ENCODE results near the gene MAP7D3. TPM values are rescaled to one million over a fixed set of nuclear protein-coding genes. Genes with fewer than 3 reads are reported as not detected.

The MAP7D3 gene
- total RNA-seq, 1 donor from 2014 or later: 10.3 TPM

- H3K4me3 Mint-ChIP-seq: no peak overlapping the region
- H3K27me3 Mint-ChIP-seq: no peaks in the 10 kb centered on the region
Observed at GRCh38 chrX:136205882-136206380, 45.3 kb downstream of the MAP7D3 start.

GRCh38 chrX:136204571-136204970 lies 46.6 kb downstream of the MAP7D3 start:
- Mint-ChIP-seq H3K27me3 (no peaks in the 10 kb centered on the region), H3K4me3 (no peak overlapping the region), H3K36me3 (no peaks in the 10 kb centered on the region), H3K9me3 (peaks cover 4% of the 10 kb centered on the region), H3K4me1 (ENCODE audit: unreplicated experiment) (peaks cover 10% of the 10 kb centered on the region), H3K27ac (no peak overlapping the region)
- no peak for DNase-seq (ENCODE audit: extremely low spot score, unreplicated experiment)
- TF ChIP-seq CTCF (conservative IDR thresholded peaks at IDR 0.05): no peak

More at GRCh38 chrX:136205882-136206380, 45.3 kb downstream of the MAP7D3 start:
- H3K36me3 Mint-ChIP-seq: no peaks in the 10 kb centered on the region
- no peak overlapping the region for H3K27ac Mint-ChIP-seq
- TF ChIP-seq CTCF (conservative IDR thresholded peaks at IDR 0.05): no peak
- H3K4me1 Mint-ChIP-seq (ENCODE audit: unreplicated experiment): peaks cover 10% of the 10 kb centered on the region
- peaks cover 4% of the 10 kb centered on the region for H3K9me3 Mint-ChIP-seq
- no peak for DNase-seq (ENCODE audit: extremely low spot score, unreplicated experiment)

GRCh38 chrX:136203951-136204350 lies 47.2 kb downstream of the MAP7D3 start:
- Mint-ChIP-seq H3K9me3 (peaks cover 4% of the 10 kb centered on the region), H3K4me1 (ENCODE audit: unreplicated experiment) (peaks cover 10% of the 10 kb centered on the region), H3K27ac (no peak overlapping the region), H3K4me3 (no peak overlapping the region), H3K27me3 (no peaks in the 10 kb centered on the region), H3K36me3 (no peaks in the 10 kb centered on the region)
- DNase-seq (ENCODE audit: extremely low spot score, unreplicated experiment): no peak
- no peak for TF ChIP-seq CTCF (conservative IDR thresholded peaks at IDR 0.05)

- Mint-ChIP-seq H3K9me3 (peaks cover 4% of the 10 kb centered on the region), H3K27me3 (no peaks in the 10 kb centered on the region), H3K27ac (no peak overlapping the region), H3K4me3 (no peak overlapping the region), H3K4me1 (ENCODE audit: unreplicated experiment) (peaks cover 10% of the 10 kb centered on the region), H3K36me3 (no peaks in the 10 kb centered on the region)
- no peak for TF ChIP-seq CTCF (conservative IDR thresholded peaks at IDR 0.05)
- DNase-seq (ENCODE audit: extremely low spot score, unreplicated experiment): no peak
Observed at GRCh38 chrX:136203438-136203837, 47.8 kb downstream of the MAP7D3 start.

- H3K9me3 Mint-ChIP-seq: peaks cover 4% of the 10 kb centered on the region
- no peak for TF ChIP-seq CTCF (conservative IDR thresholded peaks at IDR 0.05)
- no peak for DNase-seq (ENCODE audit: extremely low spot score, unreplicated experiment)
- H3K4me3 Mint-ChIP-seq: no peak overlapping the region
- H3K4me1 Mint-ChIP-seq (ENCODE audit: unreplicated experiment): peaks cover 10% of the 10 kb centered on the region
- no peak overlapping the region for H3K27ac Mint-ChIP-seq
- H3K36me3 Mint-ChIP-seq: no peaks in the 10 kb centered on the region
- no peaks in the 10 kb centered on the region for H3K27me3 Mint-ChIP-seq
Observed at GRCh38 chrX:136202889-136203288, 48.3 kb downstream of the MAP7D3 start.

- no peak for TF ChIP-seq CTCF (conservative IDR thresholded peaks at IDR 0.05)
- Mint-ChIP-seq H3K36me3 (no peaks in the 10 kb centered on the region), H3K27ac (no peak overlapping the region), H3K4me1 (ENCODE audit: unreplicated experiment) (peaks cover 10% of the 10 kb centered on the region), H3K9me3 (peaks cover 4% of the 10 kb centered on the region), H3K27me3 (no peaks in the 10 kb centered on the region), H3K4me3 (no peak overlapping the region)
- no peak for DNase-seq (ENCODE audit: extremely low spot score, unreplicated experiment)
Observed at GRCh38 chrX:136201601-136202000, 49.6 kb downstream of the MAP7D3 start.
